Caco-2 (cell line): ENCODE results near the gene FNTB. TPM values are rescaled to one million over a fixed set of nuclear protein-coding genes. Genes with fewer than 3 reads are reported as not detected.

Experiments
- BruUV-seq: library from RNA; stranded (reverse); fragments of 400-500 nt; replicated peaks from 2 replicates; lab custom pipeline; 2021; lab: Mats Ljungman, UMichigan
- CTCF ChIA-PET: fragments of 300-600 bp; sonication (Branson Sonifier 250); formaldehyde crosslinking; loops from one replicate; lab custom pipeline; 2022; ENCODE audit warnings: antibody characterized with exemption; lab: Charles Lee
- POLR2A ChIA-PET: fragments of 300-600 bp; sonication (Branson Sonifier 250); formaldehyde crosslinking; loops from one replicate; lab custom pipeline; 2022; ENCODE audit warnings: antibody characterized with exemption; lab: Charles Lee
- DNase-seq, 2 experiments: peaks; one replicate each; pipeline versions ENCODE4 v3.0.0 to v3.0.0-alpha.2; 2020 to 2022
- H3K27me3 ChIP-seq: replicated peaks from 2 replicates; pipeline ENCODE4 v1.6.0; 2011; ENCODE audit warnings: low read length; ENCODE audit not compliant: control insufficient read depth, insufficient read depth
- H3K36me3 ChIP-seq: 2 replicates; pipeline ENCODE4 v1.5.1; 2011; ENCODE audit warnings: low read length; ENCODE audit not compliant: control insufficient read depth, insufficient read depth
- H3K4me1 ChIP-seq: fragments of 250-450 bp; sonication (Bioruptor Pico); 2 replicates; pipeline ENCODE4 v1.5.1; 2020; ENCODE audit warnings: mild to moderate bottlenecking
- H3K4me3 ChIP-seq: 2 replicates; pipeline ENCODE4 v1.5.1; 2011; ENCODE audit warnings: low read depth, mild to moderate bottlenecking, control low read depth, low read length
- H3K9me3 ChIP-seq: fragments of 250-450 bp; sonication (Bioruptor Pico); 2 replicates; pipeline ENCODE4 v1.5.1; 2020; ENCODE audit warnings: mild to moderate bottlenecking, moderate library complexity
- H3K27ac Mint-ChIP-seq: one replicate; pipeline ENCODE4 v1.8.0; 2022; ENCODE audit warnings: mixed read lengths; ENCODE audit not compliant: unreplicated experiment
- H3K27me3 Mint-ChIP-seq: one replicate; pipeline ENCODE4 v1.8.0; 2022; ENCODE audit warnings: mixed read lengths; ENCODE audit not compliant: insufficient read depth, unreplicated experiment
- H3K36me3 Mint-ChIP-seq: one replicate; pipeline ENCODE4 v1.8.0; 2022; ENCODE audit warnings: mild to moderate bottlenecking, mixed read lengths; ENCODE audit not compliant: insufficient read depth, unreplicated experiment
- H3K4me1 Mint-ChIP-seq: one replicate; pipeline ENCODE4 v1.8.0; 2022; ENCODE audit warnings: low read depth, mixed read lengths; ENCODE audit not compliant: unreplicated experiment
- H3K4me3 Mint-ChIP-seq: one replicate; pipeline ENCODE4 v1.8.0; 2022; ENCODE audit warnings: mild to moderate bottlenecking, moderate library complexity, mixed read lengths; ENCODE audit not compliant: unreplicated experiment
- H3K9me3 Mint-ChIP-seq: one replicate; pipeline ENCODE4 v1.8.0; 2022; ENCODE audit warnings: mixed read lengths; ENCODE audit not compliant: unreplicated experiment
- CTCF ChIP-seq, 2 experiments: fragments of 200-600 bp in 1 of 2; IDR thresholded peaks; 1 replicate in 1 of 2; 2 replicates in 1 of 2; pipeline versions ENCODE4 v1.5.1 to v1.8.0; 2011 to 2022; ENCODE audit warnings: antibody characterized with exemption in 1 of 2, control low read depth in 1 of 2, inconsistent platforms in 1 of 2, low read depth in 1 of 2, low read length in 1 of 2, mild to moderate bottlenecking in 1 of 2, moderate library complexity in 1 of 2; ENCODE audit not compliant: insufficient read depth in 1 of 2, severe bottlenecking in 1 of 2, unreplicated experiment in 1 of 2
- intact Hi-C: fragments of 100-400 bp; cut with micrococcal nuclease; formaldehyde crosslinking; loops from one replicate; pipeline ENCODE4 v1.10.0; 2022; ENCODE audit not compliant: unreplicated experiment
- total RNA-seq: library from RNA; stranded (reverse); gene quantifications from 2 replicates; pipeline ENCODE4 v1.2.3, GENCODE V29; 2022

Gene FNTB
- total RNA-seq, 1 experiment from 2014 or later, result 21.2 TPM

GRCh38 chr14:64983439-64984310, 3.0 kb upstream of the FNTB start:
- ChIA-PET CTCF (no interaction called here), POLR2A (no interaction called here)
- H3K4me3 Mint-ChIP-seq, result peak overlapping the region; percentile 65
- no peaks in the 10 kb centered on the region for H3K27me3 Mint-ChIP-seq
- peak in 1 of 2 experiments; percentile 59 for DNase-seq
- no peaks in the 10 kb centered on the region for H3K36me3 Mint-ChIP-seq
- TF ChIP-seq CTCF (IDR thresholded peaks at IDR 0.05; ENCODE audit: insufficient read depth in 1 of 2, low read depth in 1 of 2, low read length in 1 of 2, severe bottlenecking in 1 of 2, unreplicated experiment in 1 of 2), result peak; percentile 50 to 71
- H3K27ac Mint-ChIP-seq, result no peak overlapping the region
- Histone ChIP-seq H3K4me3 (no peak overlapping the region), H3K9me3 (no peaks in the 10 kb centered on the region), H3K36me3 (no peaks in the 10 kb centered on the region), H3K4me1 (peaks cover 10% of the 10 kb centered on the region), H3K27me3 (no peaks in the 10 kb centered on the region)
- H3K4me1 Mint-ChIP-seq, result peaks cover 27% of the 10 kb centered on the region
- intact Hi-C loops, result loop anchor here (1.0 to 2.0 kb wide), 4 partner anchors 17 to 160 kb away; partner anchors contain the start of gene GPX2
- no peaks in the 10 kb centered on the region for H3K9me3 Mint-ChIP-seq
- BruUV-seq, result no TSS peak

- intact Hi-C loops, result loop anchor here (2.0 to 5.0 kb wide), 3 partner anchors 73 to 175 kb away; partner anchors contain the start of genes CHURC1 and MAX
- no peaks in the 10 kb centered on the region for H3K4me1 ChIP-seq
- BruUV-seq, result TSS peak; percentile 57
Observed at GRCh38 chr14:64987438-64987767, 708 bp downstream of the FNTB start.

More at GRCh38 chr14:64987438-64987767, 708 bp downstream of the FNTB start:
- Mint-ChIP-seq H3K27me3 (no peaks in the 10 kb centered on the region), H3K9me3 (no peaks in the 10 kb centered on the region), H3K4me1 (peaks cover 15% of the 10 kb centered on the region), H3K4me3 (peak overlapping the region; percentile 98), H3K36me3 (no peaks in the 10 kb centered on the region), H3K27ac (peak overlapping the region; percentile 99)
- Histone ChIP-seq H3K27me3 (no peaks in the 10 kb centered on the region), H3K9me3 (no peaks in the 10 kb centered on the region), H3K4me3 (peak overlapping the region; percentile 80), H3K36me3 (no peaks in the 10 kb centered on the region)
- CTCF ChIA-PET, result interaction anchor here (0.6 to 2.9 kb wide), 6 partner anchors 13 to 444 kb away, joined by 3 to 45 read pairs (median 7); no protein-coding TSS in a partner anchor
- no peak for DNase-seq
- no peak for TF ChIP-seq CTCF (IDR thresholded peaks at IDR 0.05; ENCODE audit: insufficient read depth in 1 of 2, low read depth in 1 of 2, low read length in 1 of 2, severe bottlenecking in 1 of 2, unreplicated experiment in 1 of 2)
- POLR2A ChIA-PET, result interaction anchor here (0.6 to 1.5 kb wide), 2 partner anchors 12 to 116 kb away, joined by 4 to 15 read pairs; partner anchors contain the start of gene MAX
